Hepatocyte (in vitro differentiated cells): ENCODE measurements around the gene MAP3K2. TPM values are rescaled to one million over a fixed set of nuclear protein-coding genes. Genes with fewer than 3 reads are reported as not detected.

Experiments
- DNase-seq: peaks from one replicate; pipeline ENCODE4 v3.0.0-alpha.2; 2016; ENCODE audit warnings: low spot score
- H2AFZ ChIP-seq: fragments of 200-600 bp; sonication (generic); 2 replicates; pipeline ENCODE4 v1.6.0; 2016; ENCODE audit warnings: antibody characterized with exemption, mild to moderate bottlenecking
- H3K27ac ChIP-seq: fragments of 200-600 bp; sonication (generic); 2 replicates; pipeline ENCODE4 v1.5.1; 2016; ENCODE audit warnings: mild to moderate bottlenecking
- H3K27me3 ChIP-seq: fragments of 200-600 bp; sonication (generic); 2 replicates; pipeline ENCODE4 v1.6.1; 2016
- H3K36me3 ChIP-seq: fragments of 200-600 bp; sonication (generic); replicated peaks from 2 replicates; pipeline ENCODE4 v1.5.1; 2016; ENCODE audit warnings: low read depth; ENCODE audit not compliant: insufficient read depth
- H3K4me1 ChIP-seq: fragments of 200-600 bp; sonication (generic); 2 replicates; pipeline ENCODE4 v1.5.1; 2016; ENCODE audit warnings: mild to moderate bottlenecking, moderate library complexity; ENCODE audit not compliant: insufficient read depth
- H3K4me2 ChIP-seq: fragments of 200-600 bp; sonication (generic); 2 replicates; pipeline ENCODE4 v1.6.0; 2016
- H3K4me3 ChIP-seq: fragments of 200-600 bp; sonication (generic); 2 replicates; pipeline ENCODE4 v1.5.1; 2016; ENCODE audit warnings: mild to moderate bottlenecking
- H3K79me2 ChIP-seq: fragments of 200-600 bp; sonication (generic); 2 replicates; pipeline ENCODE4 v1.6.0; 2017; ENCODE audit warnings: mild to moderate bottlenecking
- H3K9me2 ChIP-seq: fragments of 200-600 bp; sonication (generic); replicated peaks from 2 replicates; pipeline ENCODE4 v1.6.0; 2017; ENCODE audit warnings: mild to moderate bottlenecking; ENCODE audit not compliant: insufficient read depth
- H3K9me3 ChIP-seq: fragments of 200-600 bp; sonication (generic); 2 replicates; pipeline ENCODE4 v1.5.1; 2016; ENCODE audit warnings: low read depth, mild to moderate bottlenecking
- H4K20me1 ChIP-seq: fragments of 200-600 bp; sonication (generic); 2 replicates; pipeline ENCODE4 v1.6.0; 2016; ENCODE audit warnings: mild to moderate bottlenecking; ENCODE audit not compliant: insufficient read depth, poor library complexity, severe bottlenecking
- CTCF ChIP-seq: fragments of 200-600 bp; sonication (generic); IDR thresholded peaks from 2 replicates; pipeline ENCODE4 v1.5.1; 2016; ENCODE audit warnings: antibody characterized with exemption, mild to moderate bottlenecking; ENCODE audit not compliant: poor library complexity
- EZH2 ChIP-seq: fragments of 200-600 bp; sonication (generic); IDR thresholded peaks from 2 replicates; pipeline ENCODE4 v1.6.1; 2016; ENCODE audit warnings: antibody characterized with exemption, mild to moderate bottlenecking, borderline replicate concordance
- EZH2phosphoT487 ChIP-seq: fragments of 200-600 bp; sonication (generic); IDR thresholded peaks from one replicate; pipeline ENCODE4 v1.6.1; 2018; ENCODE audit warnings: antibody characterized with exemption, mild to moderate bottlenecking, low read depth, moderate library complexity; ENCODE audit not compliant: unreplicated experiment, severe bottlenecking
- WGBS: methylation state at CpG from one replicate; pipeline ENCODE4 v1.1.6; 2016; ENCODE audit warnings: low lambda C conversion rate; ENCODE audit errors: missing lambda C conversion rate; 5-methylcytosine and 5-hydroxymethylcytosine counted together
- polyA plus RNA-seq: library from polyadenylated mRNA; unstranded; fragments of >200 nt; fragmentation: Nextera tagmentation; extraction: Ambion mirVana; gene quantifications from 2 replicates; pipeline ENCODE4 v1.2.1, GENCODE V29; 2016
- total RNA-seq: library from RNA; depleted of rRNA; stranded (reverse); fragments of >200 nt; gene quantifications from 2 replicates; pipeline ENCODE4 v1.2.3, GENCODE V29; 2014

Gene MAP3K2
- total and polyA plus RNA-seq, 2 experiments from 2014 or later = 28.5 to 52.5 TPM

- H2AFZ ChIP-seq = peak overlapping the region; percentile 99
- peak; percentile 94 for DNase-seq
- H3K9me3 ChIP-seq = no peaks in the 10 kb centered on the region
- H4K20me1 ChIP-seq = peaks cover 41% of the 10 kb centered on the region
- H3K27me3 ChIP-seq = no peaks in the 10 kb centered on the region
- peaks cover 27% of the 10 kb centered on the region for H3K4me1 ChIP-seq
- WGBS = 3% methylated on average over 16 of the region's 58 CpGs
- no peaks in the 10 kb centered on the region for H3K36me3 ChIP-seq
- H3K79me2 ChIP-seq = peaks cover 49% of the 10 kb centered on the region
- H3K4me2 ChIP-seq = peak overlapping the region; percentile 91
- peak overlapping the region; percentile 100 for H3K27ac ChIP-seq
- peak overlapping the region; percentile 94 for H3K4me3 ChIP-seq
- no peaks in the 10 kb centered on the region for H3K9me2 ChIP-seq
- TF ChIP-seq EZH2 (no peak), EZH2phosphoT487 (no peak), CTCF (no peak)
Measured at GRCh38 chr2:127386764-127387654, 766 bp downstream of the MAP3K2 start.

GRCh38 chr2:127386246-127386645, 1.5 kb downstream of the MAP3K2 start:
- Histone ChIP-seq H3K36me3 (no peaks in the 10 kb centered on the region), H3K9me3 (no peaks in the 10 kb centered on the region), H3K4me3 (peak overlapping the region; percentile 94), H2AFZ (no peak overlapping the region), H4K20me1 (peaks cover 43% of the 10 kb centered on the region), H3K4me2 (peak overlapping the region; percentile 91), H3K9me2 (no peaks in the 10 kb centered on the region), H3K4me1 (peaks cover 27% of the 10 kb centered on the region), H3K27ac (peak overlapping the region; percentile 100), H3K79me2 (peaks cover 57% of the 10 kb centered on the region), H3K27me3 (no peaks in the 10 kb centered on the region)
- 83% methylated on average over 4 of the region's 4 CpGs for WGBS
- DNase-seq = no peak
- TF ChIP-seq EZH2phosphoT487 (no peak), CTCF (no peak), EZH2 (no peak)

- WGBS = 97% methylated on average over 6 of the region's 6 CpGs
- Histone ChIP-seq H3K27me3 (no peaks in the 10 kb centered on the region), H3K9me3 (no peaks in the 10 kb centered on the region), H3K9me2 (no peaks in the 10 kb centered on the region), H3K4me1 (peaks cover 26% of the 10 kb centered on the region), H2AFZ (no peak overlapping the region), H4K20me1 (peaks cover 55% of the 10 kb centered on the region), H3K4me2 (no peak overlapping the region), H3K36me3 (no peaks in the 10 kb centered on the region), H3K27ac (no peak overlapping the region), H3K79me2 (peaks cover 74% of the 10 kb centered on the region), H3K4me3 (no peak overlapping the region)
- DNase-seq = no peak
- TF ChIP-seq EZH2 = no peak
- TF ChIP-seq CTCF = no peak
- no peak for TF ChIP-seq EZH2phosphoT487
Measured at GRCh38 chr2:127384529-127384928, 3.2 kb downstream of the MAP3K2 start.
